B cell (primary cell): Measurements from ENCODE around the gene CES3.

Source experiments
- CTCF ChIP-seq: fragments of 200-600 bp; IDR thresholded peaks from one replicate; pipeline ENCODE4 v1.8.0; 2022; ENCODE audit warnings: antibody characterized with exemption, mild to moderate bottlenecking
- EZH2 ChIP-seq: IDR thresholded peaks from 2 replicates; pipeline ENCODE4 v1.6.1; 2012; ENCODE audit warnings: borderline replicate concordance, low read depth, mild to moderate bottlenecking, moderate library complexity, low read length; ENCODE audit not compliant: insufficient read depth, poor library complexity, severe bottlenecking

- TF ChIP-seq CTCF (no peak), EZH2 (no peak)
Measured at GRCh38 chr16:66970775-66971720, 10.0 kb downstream of the CES3 start.
